ENCODE data around the gene ATAD3C. TPM values are rescaled to one million over a fixed set of nuclear protein-coding genes. Genes with fewer than 3 reads are reported as not detected.
"Not testable (repeated sequence)": the region's sequence is repeated elsewhere in the genome, so short reads cannot be mapped to it uniquely, and the experiment has no call there.

ATAD3C gene
- polyA plus RNA-seq, 1 donor (not counting 4 experiments of a cell fraction or from before 2014, with no cell fraction given) = 0.39 TPM

DNA sequence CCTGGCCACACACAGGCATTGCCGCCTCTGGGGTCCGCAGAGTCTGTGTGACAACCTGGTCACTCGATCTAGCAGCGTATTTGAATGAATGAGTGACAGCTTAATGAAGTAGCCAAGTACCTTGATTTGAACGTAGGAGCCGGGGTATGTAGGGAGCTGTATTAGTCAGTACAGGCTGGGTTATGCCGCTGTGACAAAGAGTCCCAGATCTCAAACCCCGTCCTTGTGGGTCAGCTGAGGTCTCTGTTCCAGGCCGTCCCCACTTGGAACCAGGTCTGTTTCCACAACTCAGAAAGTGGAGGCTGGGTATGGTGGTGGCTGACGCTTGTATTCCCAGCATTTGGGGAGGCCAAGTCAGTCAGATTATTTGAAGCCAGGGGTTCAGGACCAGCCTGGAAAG is 42.1 kb downstream of the ATAD3C start:
- no peak overlapping the region for H3K9ac ChIP-seq (ENCODE audit: control insufficient read depth, extremely low read depth, insufficient read depth, low read length)
- H3K9me3 ChIP-seq (ENCODE audit: control insufficient read depth, low read depth, low read length) = no peaks in the 10 kb centered on the region
- H3K4me1 ChIP-seq (ENCODE audit: control insufficient read depth, extremely low read depth, insufficient read depth, low read length) = no peaks in the 10 kb centered on the region
- H3K27me3 ChIP-seq (ENCODE audit: control insufficient read depth, extremely low read depth, insufficient read depth, low read length) = no peaks in the 10 kb centered on the region
- DNase-seq (ENCODE audit: low read depth, low spot score) = no peak
- no peak overlapping the region for H3K4me3 ChIP-seq (ENCODE audit: control insufficient read depth in 2 of 3, extremely low read depth in 1 of 3, insufficient read depth in 2 of 3, low read depth in 1 of 3, low read length in 3 of 3)
- no peaks in the 10 kb centered on the region for H3K9me1 ChIP-seq (ENCODE audit: control insufficient read depth, extremely low read depth, insufficient read depth, low read length)
- dilution Hi-C loops (cut with MboI; ENCODE audit: extremely low pct_ligation_motif_present, low sequenced_read_pairs) = no loop called here
- H3K79me2 ChIP-seq (ENCODE audit: control insufficient read depth, insufficient read depth, low read length) = no peaks in the 10 kb centered on the region
- TF ChIP-seq EZH2 (IDR thresholded peaks at IDR 0.05; ENCODE audit: low read length) = no peak
- TF ChIP-seq, protein P1, sequence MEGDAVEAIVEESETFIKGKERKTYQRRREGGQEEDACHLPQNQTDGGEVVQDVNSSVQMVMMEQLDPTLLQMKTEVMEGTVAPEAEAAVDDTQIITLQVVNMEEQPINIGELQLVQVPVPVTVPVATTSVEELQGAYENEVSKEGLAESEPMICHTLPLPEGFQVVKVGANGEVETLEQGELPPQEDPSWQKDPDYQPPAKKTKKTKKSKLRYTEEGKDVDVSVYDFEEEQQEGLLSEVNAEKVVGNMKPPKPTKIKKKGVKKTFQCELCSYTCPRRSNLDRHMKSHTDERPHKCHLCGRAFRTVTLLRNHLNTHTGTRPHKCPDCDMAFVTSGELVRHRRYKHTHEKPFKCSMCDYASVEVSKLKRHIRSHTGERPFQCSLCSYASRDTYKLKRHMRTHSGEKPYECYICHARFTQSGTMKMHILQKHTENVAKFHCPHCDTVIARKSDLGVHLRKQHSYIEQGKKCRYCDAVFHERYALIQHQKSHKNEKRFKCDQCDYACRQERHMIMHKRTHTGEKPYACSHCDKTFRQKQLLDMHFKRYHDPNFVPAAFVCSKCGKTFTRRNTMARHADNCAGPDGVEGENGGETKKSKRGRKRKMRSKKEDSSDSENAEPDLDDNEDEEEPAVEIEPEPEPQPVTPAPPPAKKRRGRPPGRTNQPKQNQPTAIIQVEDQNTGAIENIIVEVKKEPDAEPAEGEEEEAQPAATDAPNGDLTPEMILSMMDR (optimal IDR thresholded peaks at IDR 0.05 in 1 of 3, IDR thresholded peaks at IDR 0.05 in 1 of 3, conservative IDR thresholded peaks at IDR 0.05 in 1 of 3; ENCODE audit: extremely low read depth in 1 of 3, insufficient read depth in 2 of 3, low read length in 3 of 3) = no peak
- H4K20me1 ChIP-seq (ENCODE audit: control insufficient read depth, extremely low read depth, insufficient read depth, low read length) = no peaks in the 10 kb centered on the region
- FAIRE-seq = no peak
- H2AFZ ChIP-seq (ENCODE audit: control insufficient read depth, low read length) = no peak overlapping the region
- peaks cover 30 to 46% of the 10 kb centered on the region in 2 experiments for H3K36me3 ChIP-seq (ENCODE audit: control insufficient read depth in 2 of 2, extremely low read depth in 1 of 2, insufficient read depth in 2 of 2, low read length in 2 of 2)
- H3K4me2 ChIP-seq (ENCODE audit: control insufficient read depth, extremely low read depth, insufficient read depth, low read depth, low read length) = no peak overlapping the region
- no peak overlapping the region for H3K27ac ChIP-seq (ENCODE audit: control insufficient read depth, insufficient read depth, low read length)

DNA sequence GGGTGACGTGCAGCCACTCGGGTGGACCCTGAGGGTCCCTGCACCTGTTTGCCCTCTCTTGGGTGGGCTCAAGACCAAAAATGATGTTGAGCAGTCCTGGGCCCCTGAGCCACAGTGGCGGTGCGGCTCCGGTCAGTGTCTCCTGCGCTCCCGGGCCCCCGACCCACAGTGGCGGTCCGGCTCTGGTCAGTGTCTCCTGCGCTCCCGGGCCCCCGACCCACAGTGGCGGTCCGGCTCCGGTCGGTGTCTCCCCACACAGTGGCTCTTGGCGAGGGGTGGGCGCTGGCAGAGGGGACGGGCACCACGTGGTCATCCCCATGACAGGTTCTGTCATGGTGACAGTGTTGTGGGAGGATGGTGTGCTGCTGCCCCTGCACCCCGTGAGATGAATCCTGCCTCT is 44.8 kb downstream of the ATAD3C start:
- dilution Hi-C loops (cut with MboI; ENCODE audit: extremely low pct_ligation_motif_present, low sequenced_read_pairs); H3K4me1 ChIP-seq (ENCODE audit: control insufficient read depth, extremely low read depth, insufficient read depth, low read length); H3K27me3 ChIP-seq (ENCODE audit: control insufficient read depth, extremely low read depth, insufficient read depth, low read length); H3K9ac ChIP-seq (ENCODE audit: control insufficient read depth, extremely low read depth, insufficient read depth, low read length); DNase-seq (ENCODE audit: low read depth, low spot score); FAIRE-seq; H3K9me3 ChIP-seq (ENCODE audit: control insufficient read depth, low read depth, low read length); H3K4me2 ChIP-seq (ENCODE audit: control insufficient read depth, extremely low read depth, insufficient read depth, low read depth, low read length); H3K79me2 ChIP-seq (ENCODE audit: control insufficient read depth, insufficient read depth, low read length); H2AFZ ChIP-seq (ENCODE audit: control insufficient read depth, low read length); H3K27ac ChIP-seq (ENCODE audit: control insufficient read depth, insufficient read depth, low read length); H3K9me1 ChIP-seq (ENCODE audit: control insufficient read depth, extremely low read depth, insufficient read depth, low read length); H4K20me1 ChIP-seq (ENCODE audit: control insufficient read depth, extremely low read depth, insufficient read depth, low read length); H3K4me3 ChIP-seq (ENCODE audit: control insufficient read depth in 2 of 3, extremely low read depth in 1 of 3, insufficient read depth in 2 of 3, low read depth in 1 of 3, low read length in 3 of 3): not testable (repeated sequence)
- peaks cover 19 to 30% of the 10 kb centered on the region in 2 experiments for H3K36me3 ChIP-seq (ENCODE audit: control insufficient read depth in 2 of 2, extremely low read depth in 1 of 2, insufficient read depth in 2 of 2, low read length in 2 of 2)

DNA sequence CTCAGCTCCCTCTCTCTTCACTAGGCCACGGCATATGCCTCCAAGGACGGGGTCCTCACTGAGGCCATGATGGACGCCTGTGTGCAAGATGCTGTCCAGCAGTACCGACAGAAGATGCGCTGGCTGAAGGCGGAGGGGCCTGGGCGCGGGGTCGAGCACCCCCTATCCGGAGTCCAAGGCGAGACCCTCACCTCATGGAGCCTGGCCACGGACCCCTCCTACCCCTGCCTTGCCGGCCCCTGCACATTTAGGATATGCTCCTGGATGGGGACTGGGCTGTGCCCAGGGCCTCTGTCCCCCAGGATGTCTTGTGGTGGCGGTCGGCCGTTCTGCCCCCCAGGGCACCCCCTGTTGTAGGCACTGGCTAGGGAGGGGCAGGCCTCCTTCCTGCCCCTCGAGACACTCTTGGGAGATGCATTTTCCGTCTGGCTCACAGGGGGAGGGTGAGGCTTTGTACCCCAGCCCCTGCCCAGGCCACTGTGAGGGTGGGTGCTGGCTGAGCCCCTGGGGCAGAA is 46.0 kb downstream of the ATAD3C start:
- dilution Hi-C loops (cut with MboI; ENCODE audit: extremely low pct_ligation_motif_present, low sequenced_read_pairs); H3K9ac ChIP-seq (ENCODE audit: control insufficient read depth, extremely low read depth, insufficient read depth, low read length); H3K4me3 ChIP-seq (ENCODE audit: control insufficient read depth in 2 of 3, extremely low read depth in 1 of 3, insufficient read depth in 2 of 3, low read depth in 1 of 3, low read length in 3 of 3); FAIRE-seq; H3K27ac ChIP-seq (ENCODE audit: control insufficient read depth, insufficient read depth, low read length); H4K20me1 ChIP-seq (ENCODE audit: control insufficient read depth, extremely low read depth, insufficient read depth, low read length); DNase-seq (ENCODE audit: low read depth, low spot score); H3K4me2 ChIP-seq (ENCODE audit: control insufficient read depth, extremely low read depth, insufficient read depth, low read depth, low read length); H3K4me1 ChIP-seq (ENCODE audit: control insufficient read depth, extremely low read depth, insufficient read depth, low read length); H3K79me2 ChIP-seq (ENCODE audit: control insufficient read depth, insufficient read depth, low read length); H2AFZ ChIP-seq (ENCODE audit: control insufficient read depth, low read length); H3K9me3 ChIP-seq (ENCODE audit: control insufficient read depth, low read depth, low read length); H3K27me3 ChIP-seq (ENCODE audit: control insufficient read depth, extremely low read depth, insufficient read depth, low read length); H3K9me1 ChIP-seq (ENCODE audit: control insufficient read depth, extremely low read depth, insufficient read depth, low read length): not testable (repeated sequence)
- peaks cover 19 to 23% of the 10 kb centered on the region in 2 experiments for H3K36me3 ChIP-seq (ENCODE audit: control insufficient read depth in 2 of 2, extremely low read depth in 1 of 2, insufficient read depth in 2 of 2, low read length in 2 of 2)
